GM18511 (cell line): Measurements from ENCODE around the gene SLC26A11.
"Not testable (repeated sequence)": the region's sequence is repeated elsewhere in the genome, so short reads cannot be mapped to it uniquely, and the experiment has no call there.

Experiments used
- ATAC-seq: cut with Tn5 transposase; IDR thresholded peaks from one replicate; pipeline ENCODE4 v1.9.1; 2021; ENCODE audit warnings: mild to moderate bottlenecking, moderate library complexity; ENCODE audit not compliant: unreplicated experiment

Gene SLC26A11

GRCh38 chr17:80260791-80261158 is 40.5 kb downstream of the SLC26A11 start, which contains the start of gene RNF213:
RNF213 (plus strand) TSS chr17:80260852; CDS start chr17:80263682, 2,830 bp downstream.
- ATAC-seq: peak; percentile 35

- no peak for ATAC-seq
These were observed 41.1 kb downstream of the SLC26A11 start for GRCh38 chr17:80261159-80261894.

- no peak for ATAC-seq
These were observed 41.7 kb downstream of the SLC26A11 start for GRCh38 chr17:80261895-80262279.

- no peak for ATAC-seq
These were observed 42.1 kb downstream of the SLC26A11 start for GRCh38 chr17:80262291-80262690.

- ATAC-seq: no peak
These were observed 42.6 kb downstream of the SLC26A11 start for GRCh38 chr17:80262775-80263244.

GRCh38 chr17:80263253-80264204 is 43.3 kb downstream of the SLC26A11 start:
- ATAC-seq: peak; percentile 48

- no peak for ATAC-seq
These were observed 44.2 kb downstream of the SLC26A11 start for GRCh38 chr17:80264205-80265075.

GRCh38 chr17:80265205-80266068 is 45.2 kb downstream of the SLC26A11 start:
- no peak for ATAC-seq

GRCh38 chr17:80267391-80267790 is 47.2 kb downstream of the SLC26A11 start:
- no peak for ATAC-seq

- no peak for ATAC-seq
These were observed 48.2 kb downstream of the SLC26A11 start for GRCh38 chr17:80268427-80268826.

GRCh38 chr17:80269405-80269807 is 49.2 kb downstream of the SLC26A11 start:
- ATAC-seq: no peak

GRCh38 chr17:80270104-80270503 is 49.9 kb downstream of the SLC26A11 start:
- ATAC-seq: no peak

- no peak for ATAC-seq
These were observed 50.6 kb downstream of the SLC26A11 start for GRCh38 chr17:80270836-80271235.

- no peak for ATAC-seq
These were observed 52.1 kb downstream of the SLC26A11 start for GRCh38 chr17:80272366-80272765.

GRCh38 chr17:80274331-80274730 is 54.1 kb downstream of the SLC26A11 start:
- no peak for ATAC-seq

GRCh38 chr17:80274871-80275449 is 54.7 kb downstream of the SLC26A11 start:
- no peak for ATAC-seq

GRCh38 chr17:80275857-80276256 is 55.6 kb downstream of the SLC26A11 start:
- ATAC-seq: not testable (repeated sequence)

GRCh38 chr17:80277751-80278671 is 57.8 kb downstream of the SLC26A11 start:
- no peak for ATAC-seq
